BLaER1 treated with 17β-estradiol and CSF1 and Interleukin-3, amounts not matched to agents 10 nM and 100 nM (cell line): ENCODE results near the gene CTNNA3.
"Not testable (repeated sequence)": the region's sequence is repeated elsewhere in the genome, so short reads cannot be mapped to it uniquely, and the experiment has no call there.

Experiments used
- H3K27ac ChIP-seq, 11 experiments: shearing (Covaris generic); formaldehyde crosslinking; 2 replicates each; pipeline ENCODE4 v1.8.1; 2022
- H3K27me3 ChIP-seq, 11 experiments: shearing (Covaris generic); formaldehyde crosslinking; 2 replicates each; pipeline ENCODE4 v1.8.1; 2022
- H3K36me3 ChIP-seq, 11 experiments: shearing (Covaris generic); formaldehyde crosslinking; 2 replicates each; pipeline ENCODE4 v1.8.1; 2022
- H3K4me1 ChIP-seq, 10 experiments: shearing (Covaris generic); formaldehyde crosslinking; 2 replicates each; pipeline ENCODE4 v1.8.1; 2022
- H3K4me2 ChIP-seq, 11 experiments: shearing (Covaris generic); formaldehyde crosslinking; 2 replicates each; pipeline ENCODE4 v1.8.1; 2022
- H3K4me3 ChIP-seq, 10 experiments: shearing (Covaris generic); formaldehyde crosslinking; 2 replicates each; pipeline ENCODE4 v1.8.1; 2022
- H3K9ac ChIP-seq, 11 experiments: shearing (Covaris generic); formaldehyde crosslinking; 2 replicates each; pipeline ENCODE4 v1.8.1; 2022
- H3K9me3 ChIP-seq, 11 experiments: shearing (Covaris generic); formaldehyde crosslinking; replicated peaks in 1 of 11; 2 replicates each; pipeline ENCODE4 v1.8.1; 2022
- H4K20me1 ChIP-seq, 11 experiments: shearing (Covaris generic); formaldehyde crosslinking; 2 replicates each; pipeline ENCODE4 v1.8.1; 2022
- Cebpa-rat ChIP-seq, 11 experiments: shearing (Covaris generic); IDR thresholded peaks; 2 replicates each; pipeline ENCODE4 v1.8.1; 2022

CTNNA3 gene

DNA sequence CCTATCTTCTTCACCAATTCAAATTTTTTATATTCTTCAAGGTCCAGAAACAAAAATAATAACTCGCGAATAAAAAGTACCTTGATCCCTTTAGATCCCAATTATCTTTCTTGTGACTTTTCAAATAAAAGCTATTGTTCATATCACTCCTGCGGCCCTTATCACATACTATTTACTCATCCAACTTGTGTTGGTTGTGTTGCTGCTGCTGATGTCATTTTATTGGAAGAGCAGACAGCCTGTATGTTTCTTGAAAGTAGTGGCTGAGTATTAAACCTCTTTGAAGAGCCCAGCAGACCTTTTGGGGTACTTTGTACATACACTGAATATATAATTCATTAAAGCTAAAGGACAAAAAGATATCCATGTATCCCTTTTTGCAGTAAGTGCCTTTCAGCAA is 231.7 kb downstream of the CTNNA3 start:
- no peak for TF ChIP-seq Cebpa-rat (IDR thresholded peaks at IDR 0.05)

GRCh38 chr10:67452892-67453291 is 243.1 kb downstream of the CTNNA3 start:
- no peaks in the 10 kb centered on the region for H3K27me3 ChIP-seq
- no peaks in the 10 kb centered on the region for H4K20me1 ChIP-seq
- peaks cover 0 to 7% (median 3%) of the 10 kb centered on the region in 11 experiments; a peak in 3 of 22 replicates for H3K9me3 ChIP-seq
- no peak overlapping the region for H3K4me2 ChIP-seq
- peaks cover 0 to 11% (median 0%) of the 10 kb centered on the region in 10 experiments; a peak in 2 of 20 replicates for H3K4me1 ChIP-seq
- H3K4me3 ChIP-seq = no peak overlapping the region
- H3K27ac ChIP-seq = no peak overlapping the region
- H3K36me3 ChIP-seq = no peaks in the 10 kb centered on the region
- TF ChIP-seq Cebpa-rat (IDR thresholded peaks at IDR 0.05) = no peak
- no peak overlapping the region for H3K9ac ChIP-seq

More for the DNA sequence above, 231.7 kb downstream of the CTNNA3 start:
- H3K27ac ChIP-seq = no peak overlapping the region
- no peaks in the 10 kb centered on the region for H3K36me3 ChIP-seq
- H3K9ac ChIP-seq = no peak overlapping the region
- H3K4me3 ChIP-seq = no peak overlapping the region
- H3K4me2 ChIP-seq = no peak overlapping the region
- H3K27me3 ChIP-seq = no peaks in the 10 kb centered on the region
- no peaks in the 10 kb centered on the region for H4K20me1 ChIP-seq
- H3K9me3 ChIP-seq = peaks cover 0 to 3% (median 0%) of the 10 kb centered on the region in 11 experiments; a peak in 1 of 22 replicates
- no peaks in the 10 kb centered on the region for H3K4me1 ChIP-seq

- no peaks in the 10 kb centered on the region for H3K27me3 ChIP-seq
- no peak overlapping the region for H3K9ac ChIP-seq
- H4K20me1 ChIP-seq = no peaks in the 10 kb centered on the region
- peaks cover 0 to 18% (median 6%) of the 10 kb centered on the region in 11 experiments; a peak in 9 of 22 replicates for H3K9me3 ChIP-seq
- H3K4me3 ChIP-seq = no peak overlapping the region
- no peaks in the 10 kb centered on the region for H3K36me3 ChIP-seq
- no peak for TF ChIP-seq Cebpa-rat (IDR thresholded peaks at IDR 0.05)
- no peak overlapping the region for H3K27ac ChIP-seq
- no peaks in the 10 kb centered on the region for H3K4me1 ChIP-seq
- H3K4me2 ChIP-seq = no peak overlapping the region
Observed at GRCh38 chr10:67438605-67439304, 257.2 kb downstream of the CTNNA3 start.

DNA sequence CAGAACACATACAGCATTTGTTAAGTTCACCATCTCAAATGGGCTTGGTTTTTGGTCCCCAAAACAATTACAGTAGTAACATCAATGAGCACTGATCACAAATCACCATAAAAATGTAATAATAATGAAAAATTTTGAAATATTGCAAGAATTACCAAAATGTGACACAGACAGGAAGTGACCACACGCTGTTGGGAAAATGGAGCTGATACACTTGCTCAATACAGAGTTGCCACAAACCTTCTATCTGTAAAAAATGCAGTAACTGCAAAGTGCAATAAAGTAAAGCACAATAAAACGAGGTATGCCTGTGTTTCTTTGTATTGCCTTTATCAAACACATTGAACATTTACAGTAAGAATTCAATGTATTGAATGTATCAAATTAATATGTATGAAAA is 262.7 kb downstream of the CTNNA3 start:
- Histone ChIP-seq H3K4me3 (no peak overlapping the region), H3K4me2 (no peak overlapping the region), H3K36me3 (no peaks in the 10 kb centered on the region), H3K9me3 (no peaks in the 10 kb centered on the region), H3K27ac (no peak overlapping the region), H3K27me3 (no peaks in the 10 kb centered on the region), H3K4me1 (0 out of 20 replicates have a peak, but pooled peaks cover 0 to 6% (median 0%) of the 10 kb centered on the region in 10 experiments), H3K9ac (no peak overlapping the region), H4K20me1 (no peaks in the 10 kb centered on the region)
- TF ChIP-seq Cebpa-rat (IDR thresholded peaks at IDR 0.05) = no peak

DNA sequence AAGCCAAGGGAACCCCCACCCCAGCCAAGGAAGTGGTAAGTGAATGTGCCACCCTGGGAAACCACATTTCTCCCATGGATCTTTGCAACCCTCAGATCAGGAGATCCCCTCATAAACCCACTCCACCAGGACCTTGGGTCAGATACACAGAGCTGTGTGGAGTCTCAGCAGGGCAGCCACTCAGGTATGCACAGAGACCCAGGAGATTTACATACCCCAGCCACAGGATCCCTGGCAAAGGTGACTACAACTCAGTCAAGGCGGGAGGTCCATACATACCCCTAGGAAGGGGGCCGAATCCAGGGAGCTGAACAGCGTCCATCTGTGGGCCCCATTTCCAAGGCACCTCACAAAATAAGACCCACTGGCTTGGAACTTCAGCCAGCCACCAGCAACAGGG is 293.4 kb downstream of the CTNNA3 start:
- Histone ChIP-seq H3K27ac (no peak overlapping the region), H3K9ac (no peak overlapping the region), H4K20me1 (no peaks in the 10 kb centered on the region)

GRCh38 chr10:67401711-67402110 is 294.3 kb downstream of the CTNNA3 start:
- no peaks in the 10 kb centered on the region for H3K4me1 ChIP-seq
- H3K4me3 ChIP-seq = no peak overlapping the region
- no peaks in the 10 kb centered on the region for H3K36me3 ChIP-seq
- no peaks in the 10 kb centered on the region for H3K27me3 ChIP-seq
- H4K20me1 ChIP-seq = no peaks in the 10 kb centered on the region
- TF ChIP-seq Cebpa-rat (IDR thresholded peaks at IDR 0.05) = no peak
- no peak overlapping the region for H3K27ac ChIP-seq
- H3K9me3 ChIP-seq = peaks cover 14 to 56% (median 30%) of the 10 kb centered on the region in 11 experiments; a peak in 19 of 22 replicates
- H3K9ac ChIP-seq = no peak overlapping the region
- H3K4me2 ChIP-seq = no peak overlapping the region

More for the DNA sequence above, 293.4 kb downstream of the CTNNA3 start:
- no peak overlapping the region for H3K4me3 ChIP-seq
- H3K4me1 ChIP-seq = no peaks in the 10 kb centered on the region
- TF ChIP-seq Cebpa-rat (IDR thresholded peaks at IDR 0.05) = no peak
- no peaks in the 10 kb centered on the region for H3K36me3 ChIP-seq
- H3K9me3 ChIP-seq = peaks cover 14 to 52% (median 28%) of the 10 kb centered on the region in 11 experiments; a peak in 19 of 22 replicates
- no peak overlapping the region for H3K4me2 ChIP-seq
- H3K27me3 ChIP-seq = no peaks in the 10 kb centered on the region

DNA sequence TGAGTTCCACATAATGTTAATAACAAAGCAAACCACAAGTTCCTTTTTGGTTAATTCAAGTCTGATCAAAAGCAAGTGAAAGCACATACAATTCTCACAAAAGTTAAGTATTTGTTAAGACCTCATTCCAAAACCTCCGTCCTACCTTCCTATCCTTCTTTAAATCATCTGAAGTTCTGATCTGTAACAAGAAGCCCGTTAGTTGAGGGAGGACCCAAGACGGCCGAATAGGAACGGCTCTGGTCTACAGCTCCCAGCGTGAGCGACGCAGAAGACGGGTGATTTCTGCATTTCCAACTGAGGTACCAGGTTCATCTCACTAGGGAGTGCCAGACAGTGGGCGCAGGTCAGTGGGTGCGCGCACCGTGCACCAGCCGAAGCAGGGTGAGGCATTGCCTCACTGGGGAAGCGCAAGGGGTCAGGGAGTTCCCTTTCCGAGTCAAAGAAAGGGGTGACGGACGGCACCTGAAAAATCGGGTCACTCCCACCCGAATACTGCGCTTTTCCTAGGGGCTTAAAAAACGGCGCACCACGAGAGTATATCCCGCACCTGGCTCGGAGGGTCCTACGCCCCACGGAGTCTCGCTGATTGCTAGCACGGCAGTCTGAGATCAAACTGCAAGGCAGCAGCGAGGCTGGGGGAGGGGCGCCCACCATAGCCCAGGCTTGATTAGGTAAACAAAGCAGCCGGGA is 309.0 kb downstream of the CTNNA3 start:
- Histone ChIP-seq H3K4me2 (peak overlapping the region in 1 of 11 experiments; percentile 33; a peak in 2 of 22 replicates), H3K4me1 (peaks cover 0 to 30% (median 0%) of the 10 kb centered on the region in 10 experiments; a peak in 5 of 20 replicates)
- H3K9me3 ChIP-seq, H3K4me3 ChIP-seq, H3K36me3 ChIP-seq, H4K20me1 ChIP-seq, H3K27ac ChIP-seq, H3K27me3 ChIP-seq, H3K9ac ChIP-seq: not testable (repeated sequence)

DNA sequence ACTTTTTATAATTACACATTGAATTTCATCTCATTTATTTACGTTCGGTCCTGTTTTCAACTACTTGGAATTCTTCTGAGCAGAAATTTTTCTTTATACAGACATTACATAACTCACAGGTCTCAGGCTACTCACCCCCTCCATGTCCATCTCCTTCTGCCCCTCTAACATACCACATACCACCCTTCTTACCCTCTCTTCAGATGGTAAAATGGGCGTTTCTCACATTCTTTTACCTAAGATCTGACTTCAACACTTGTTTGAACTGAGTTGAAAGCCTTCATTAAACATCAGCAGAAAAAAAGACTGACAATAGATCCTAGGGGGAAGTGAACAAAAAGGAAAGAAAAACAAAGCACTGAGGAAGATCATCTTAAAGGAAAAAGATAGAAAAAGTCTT is 309.7 kb downstream of the CTNNA3 start:
- no peaks in the 10 kb centered on the region for H3K9me3 ChIP-seq
- no peaks in the 10 kb centered on the region for H4K20me1 ChIP-seq
- no peaks in the 10 kb centered on the region for H3K27me3 ChIP-seq
- no peak overlapping the region for H3K4me3 ChIP-seq
- H3K4me1 ChIP-seq = peaks cover 0 to 30% (median 0%) of the 10 kb centered on the region in 10 experiments; a peak in 5 of 20 replicates
- TF ChIP-seq Cebpa-rat (IDR thresholded peaks at IDR 0.05) = no peak
- no peak overlapping the region for H3K9ac ChIP-seq
- no peaks in the 10 kb centered on the region for H3K36me3 ChIP-seq
- no peak overlapping the region for H3K27ac ChIP-seq
- peak overlapping the region in 1 of 11 experiments; percentile 1; a peak in 1 of 22 replicates for H3K4me2 ChIP-seq

DNA sequence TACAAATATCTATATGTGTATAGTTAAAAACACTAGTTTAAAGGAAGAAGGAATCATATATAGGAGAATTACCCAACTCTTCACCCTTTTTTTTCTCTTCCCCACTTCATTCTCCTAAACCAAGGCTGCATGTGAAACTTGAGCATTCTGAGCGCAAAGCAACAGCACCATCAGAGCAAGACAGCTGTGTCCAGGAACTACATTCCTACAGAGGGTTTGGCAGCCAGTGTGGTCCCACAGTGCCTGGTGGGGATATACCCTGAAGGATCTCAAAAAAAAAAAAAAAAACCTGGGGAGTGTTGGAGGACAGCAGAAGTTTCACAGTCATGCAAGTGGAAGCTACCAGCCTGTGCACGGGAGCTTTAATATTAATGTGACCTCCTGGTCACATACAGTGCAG is 310.4 kb downstream of the CTNNA3 start:
- no peak for TF ChIP-seq Cebpa-rat (IDR thresholded peaks at IDR 0.05)
- Histone ChIP-seq H3K36me3 (no peaks in the 10 kb centered on the region), H3K4me3 (no peak overlapping the region), H3K4me1 (peaks cover 0 to 30% (median 0%) of the 10 kb centered on the region in 10 experiments; a peak in 5 of 20 replicates), H3K9me3 (no peaks in the 10 kb centered on the region), H4K20me1 (no peaks in the 10 kb centered on the region), H3K9ac (no peak overlapping the region), H3K4me2 (peak overlapping the region in 2 of 11 experiments; percentile 39 to 54; a peak in 2 of 22 replicates), H3K27me3 (no peaks in the 10 kb centered on the region), H3K27ac (no peak overlapping the region)
